ELF-1 (cell line): ENCODE data around the gene SLAIN1.
"Not testable (repeated sequence)": the region's sequence is repeated elsewhere in the genome, so short reads cannot be mapped to it uniquely, and the experiment has no call there.

Source experiments
- DNase-seq: peaks from one replicate; pipeline ENCODE4 v3.0.0-alpha.2; 2016; ENCODE audit warnings: low read depth, low spot score

Gene SLAIN1

GRCh38 chr13:77697217-77698103 is at the start of gene SLAIN1:
TSS of gene SLAIN1 (plus strand) at chr13:77697687. CDS start at chr13:77697914, 227 bp downstream.
- peak; percentile 75 for DNase-seq

GRCh38 chr13:77650409-77650808 is 47.1 kb upstream of the SLAIN1 start:
- no peak for DNase-seq

GRCh38 chr13:77653301-77653700 is 44.2 kb upstream of the SLAIN1 start:
- no peak for DNase-seq

GRCh38 chr13:77660016-77660415 is 37.5 kb upstream of the SLAIN1 start:
- DNase-seq, result not testable (repeated sequence)

GRCh38 chr13:77660841-77661250 is 36.6 kb upstream of the SLAIN1 start:
- DNase-seq, result no peak

- not testable (repeated sequence) for DNase-seq
Measured at GRCh38 chr13:77662301-77662700, 35.2 kb upstream of the SLAIN1 start.

GRCh38 chr13:77662831-77663230 is 34.7 kb upstream of the SLAIN1 start:
- DNase-seq, result not testable (repeated sequence)

- DNase-seq, result no peak
Measured at GRCh38 chr13:77674852-77675251, 22.6 kb upstream of the SLAIN1 start.

- no peak for DNase-seq
Measured at GRCh38 chr13:77678691-77679235, 18.7 kb upstream of the SLAIN1 start.

- DNase-seq, result no peak
Measured at GRCh38 chr13:77687799-77688198, 9.7 kb upstream of the SLAIN1 start.

- no peak for DNase-seq
Measured at GRCh38 chr13:77691871-77692270, 5.6 kb upstream of the SLAIN1 start.

GRCh38 chr13:77692746-77693448 is 4.6 kb upstream of the SLAIN1 start:
- DNase-seq, result no peak

- no peak for DNase-seq
Measured at GRCh38 chr13:77693449-77693940, 4.0 kb upstream of the SLAIN1 start.

- no peak for DNase-seq
Measured at GRCh38 chr13:77696006-77696878, 1.2 kb upstream of the SLAIN1 start.

- DNase-seq, result no peak
Measured at GRCh38 chr13:77696879-77697216, 639 bp upstream of the SLAIN1 start.

GRCh38 chr13:77698201-77699058 is 943 bp downstream of the SLAIN1 start:
- DNase-seq, result peak; percentile 34

GRCh38 chr13:77699059-77699680 is 1.7 kb downstream of the SLAIN1 start:
- DNase-seq, result no peak

- no peak for DNase-seq
Measured at GRCh38 chr13:77701305-77701704, 3.8 kb downstream of the SLAIN1 start.

GRCh38 chr13:77702366-77702765 is 4.9 kb downstream of the SLAIN1 start:
- DNase-seq, result no peak

GRCh38 chr13:77703408-77703807 is 5.9 kb downstream of the SLAIN1 start:
- no peak for DNase-seq
